ENCODE results near the gene TBC1D1.

The TBC1D1 gene

GRCh38 chr4:38178392-38178995 lies 287.6 kb downstream of the TBC1D1 start:
- DNase-seq = no peak

GRCh38 chr4:38179690-38180377 lies 288.9 kb downstream of the TBC1D1 start:
- DNase-seq = peak; percentile 74

- peak; percentile 57 for DNase-seq
Measured at GRCh38 chr4:38180456-38180855, 289.6 kb downstream of the TBC1D1 start.

- no peak for DNase-seq
Measured at GRCh38 chr4:38181286-38181685, 290.4 kb downstream of the TBC1D1 start.

GRCh38 chr4:38182334-38182998 lies 291.6 kb downstream of the TBC1D1 start:
- no peak for DNase-seq

GRCh38 chr4:38184404-38184803 lies 293.5 kb downstream of the TBC1D1 start:
- DNase-seq = no peak

GRCh38 chr4:38185406-38186144 lies 294.7 kb downstream of the TBC1D1 start:
- DNase-seq = no peak

- DNase-seq = no peak
Measured at GRCh38 chr4:38188136-38188535, 297.3 kb downstream of the TBC1D1 start.

GRCh38 chr4:38188631-38189101 lies 297.8 kb downstream of the TBC1D1 start:
- DNase-seq = no peak
